ENCODE measurements around the gene PALM. TPM values are rescaled to one million over a fixed set of nuclear protein-coding genes. Genes with fewer than 3 reads are reported as not detected.

Gene PALM
- total RNA-seq, 1 donor from 2014 or later: 45.1 TPM

- Mint-ChIP-seq H3K36me3 (ENCODE audit: low read depth) (peaks cover 9% of the 10 kb centered on the region), H3K4me3 (no peak overlapping the region), H3K4me1 (peaks cover 12% of the 10 kb centered on the region), H3K27me3 (ENCODE audit: low read depth) (no peaks in the 10 kb centered on the region), H3K27ac (ENCODE audit: unreplicated experiment) (no peak overlapping the region), H3K9me3 (peaks cover 3% of the 10 kb centered on the region)
- no peak for TF ChIP-seq CTCF (conservative IDR thresholded peaks at IDR 0.05)
- no peak for DNase-seq (ENCODE audit: low read depth, low spot score)
Observed at GRCh38 chr19:719636-720344, 11.1 kb downstream of the PALM start.

GRCh38 chr19:720345-721160 is 11.8 kb downstream of the PALM start:
- Mint-ChIP-seq H3K36me3 (ENCODE audit: low read depth) (peaks cover 4% of the 10 kb centered on the region), H3K4me3 (peak overlapping the region; percentile 59), H3K27ac (ENCODE audit: unreplicated experiment) (no peak overlapping the region), H3K9me3 (peaks cover under 1% of the 10 kb centered on the region), H3K4me1 (peaks cover 12% of the 10 kb centered on the region), H3K27me3 (ENCODE audit: low read depth) (no peaks in the 10 kb centered on the region)
- no peak for TF ChIP-seq CTCF (conservative IDR thresholded peaks at IDR 0.05)
- DNase-seq (ENCODE audit: low read depth, low spot score): no peak

GRCh38 chr19:722553-723101 is 13.9 kb downstream of the PALM start:
- Mint-ChIP-seq H3K4me1 (peaks cover 9% of the 10 kb centered on the region), H3K36me3 (ENCODE audit: low read depth) (peaks cover 3% of the 10 kb centered on the region), H3K4me3 (no peak overlapping the region), H3K27ac (ENCODE audit: unreplicated experiment) (no peak overlapping the region), H3K9me3 (no peaks in the 10 kb centered on the region), H3K27me3 (ENCODE audit: low read depth) (no peaks in the 10 kb centered on the region)
- TF ChIP-seq CTCF (conservative IDR thresholded peaks at IDR 0.05): no peak
- DNase-seq (ENCODE audit: low read depth, low spot score): no peak

GRCh38 chr19:723247-723646 is 14.5 kb downstream of the PALM start:
- no peak for DNase-seq (ENCODE audit: low read depth, low spot score)
- Mint-ChIP-seq H3K27ac (ENCODE audit: unreplicated experiment) (no peak overlapping the region), H3K27me3 (ENCODE audit: low read depth) (no peaks in the 10 kb centered on the region)

More at GRCh38 chr19:723247-723646, 14.5 kb downstream of the PALM start:
- Mint-ChIP-seq H3K36me3 (ENCODE audit: low read depth) (peaks cover 3% of the 10 kb centered on the region), H3K4me1 (peaks cover 5% of the 10 kb centered on the region), H3K4me3 (no peak overlapping the region), H3K9me3 (no peaks in the 10 kb centered on the region)
- TF ChIP-seq CTCF (conservative IDR thresholded peaks at IDR 0.05): no peak
